Cardiac muscle cell (in vitro differentiated cells and primary cell): ENCODE results near the gene PTPRM. TPM values are rescaled to one million over a fixed set of nuclear protein-coding genes. Genes with fewer than 3 reads are reported as not detected.

ENCODE experiments used
- DNase-seq, 2 donors: peaks; one replicate each; pipeline versions ENCODE4 v3.0.0 to v3.0.0-alpha.2; 2010 to 2017; ENCODE audit warnings: low read depth in 1 of 2, low spot score in 1 of 2
- H3K27ac ChIP-seq: fragments of 200-600 bp; sonication (generic); 2 replicates; pipeline ENCODE4 v1.5.1; 2016
- H3K27me3 ChIP-seq: fragments of 200-600 bp; sonication (generic); 2 replicates; pipeline ENCODE4 v1.6.0; 2016; ENCODE audit warnings: control low read depth
- H3K36me3 ChIP-seq: fragments of 200-600 bp; sonication (generic); 2 replicates; pipeline ENCODE4 v1.5.1; 2016; ENCODE audit warnings: control low read depth
- H3K4me1 ChIP-seq: fragments of 200-600 bp; sonication (generic); 2 replicates; pipeline ENCODE4 v1.8.1; 2017; ENCODE audit warnings: low read depth, mild to moderate bottlenecking, mixed run types
- H3K4me3 ChIP-seq: fragments of 200-600 bp; sonication (generic); 2 replicates; pipeline ENCODE4 v1.5.1; 2016; ENCODE audit warnings: mild to moderate bottlenecking
- H3K9me3 ChIP-seq: fragments of 200-600 bp; sonication (generic); 2 replicates; pipeline ENCODE4 v1.5.1; 2017; ENCODE audit warnings: low read depth, mild to moderate bottlenecking, control low read depth
- polyA plus RNA-seq: library from polyadenylated mRNA; unstranded; fragments of >200 nt; fragmentation: Nextera tagmentation; extraction: Ambion mirVana; gene quantifications from 2 replicates; pipeline ENCODE4 v1.2.1, GENCODE V29; 2016
- total RNA-seq: library from RNA; depleted of rRNA; stranded (reverse); fragments of >200 nt; gene quantifications from 2 replicates; pipeline ENCODE4 v1.2.3, GENCODE V29; 2016
- TF ChIP-seq, protein P1 (sequence below): IDR thresholded peaks from 2 replicates; pipeline ENCODE4 v1.5.1; 2012; ENCODE audit warnings: low read depth, mild to moderate bottlenecking, low read length

PTPRM gene
- total and polyA plus RNA-seq, 2 experiments from 2014 or later = 26.5 to 48.8 TPM

- H3K36me3 ChIP-seq = no peaks in the 10 kb centered on the region
- H3K4me1 ChIP-seq = no peaks in the 10 kb centered on the region
- H3K27me3 ChIP-seq = no peaks in the 10 kb centered on the region
- H3K4me3 ChIP-seq = no peak overlapping the region
- no peak for DNase-seq
- no peak overlapping the region for H3K27ac ChIP-seq
- TF ChIP-seq, protein P1, sequence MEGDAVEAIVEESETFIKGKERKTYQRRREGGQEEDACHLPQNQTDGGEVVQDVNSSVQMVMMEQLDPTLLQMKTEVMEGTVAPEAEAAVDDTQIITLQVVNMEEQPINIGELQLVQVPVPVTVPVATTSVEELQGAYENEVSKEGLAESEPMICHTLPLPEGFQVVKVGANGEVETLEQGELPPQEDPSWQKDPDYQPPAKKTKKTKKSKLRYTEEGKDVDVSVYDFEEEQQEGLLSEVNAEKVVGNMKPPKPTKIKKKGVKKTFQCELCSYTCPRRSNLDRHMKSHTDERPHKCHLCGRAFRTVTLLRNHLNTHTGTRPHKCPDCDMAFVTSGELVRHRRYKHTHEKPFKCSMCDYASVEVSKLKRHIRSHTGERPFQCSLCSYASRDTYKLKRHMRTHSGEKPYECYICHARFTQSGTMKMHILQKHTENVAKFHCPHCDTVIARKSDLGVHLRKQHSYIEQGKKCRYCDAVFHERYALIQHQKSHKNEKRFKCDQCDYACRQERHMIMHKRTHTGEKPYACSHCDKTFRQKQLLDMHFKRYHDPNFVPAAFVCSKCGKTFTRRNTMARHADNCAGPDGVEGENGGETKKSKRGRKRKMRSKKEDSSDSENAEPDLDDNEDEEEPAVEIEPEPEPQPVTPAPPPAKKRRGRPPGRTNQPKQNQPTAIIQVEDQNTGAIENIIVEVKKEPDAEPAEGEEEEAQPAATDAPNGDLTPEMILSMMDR = no peak
- no peaks in the 10 kb centered on the region for H3K9me3 ChIP-seq
These were observed 217.1 kb downstream of the PTPRM start for GRCh38 chr18:7784171-7784570.

- H3K27ac ChIP-seq = no peak overlapping the region
- H3K9me3 ChIP-seq = no peaks in the 10 kb centered on the region
- no peaks in the 10 kb centered on the region for H3K27me3 ChIP-seq
- no peak for DNase-seq
- no peaks in the 10 kb centered on the region for H3K36me3 ChIP-seq
- no peak overlapping the region for H3K4me3 ChIP-seq
- TF ChIP-seq, protein P1 = no peak
- peaks cover 16% of the 10 kb centered on the region for H3K4me1 ChIP-seq
These were observed 219.5 kb downstream of the PTPRM start for GRCh38 chr18:7786569-7786968.

DNA sequence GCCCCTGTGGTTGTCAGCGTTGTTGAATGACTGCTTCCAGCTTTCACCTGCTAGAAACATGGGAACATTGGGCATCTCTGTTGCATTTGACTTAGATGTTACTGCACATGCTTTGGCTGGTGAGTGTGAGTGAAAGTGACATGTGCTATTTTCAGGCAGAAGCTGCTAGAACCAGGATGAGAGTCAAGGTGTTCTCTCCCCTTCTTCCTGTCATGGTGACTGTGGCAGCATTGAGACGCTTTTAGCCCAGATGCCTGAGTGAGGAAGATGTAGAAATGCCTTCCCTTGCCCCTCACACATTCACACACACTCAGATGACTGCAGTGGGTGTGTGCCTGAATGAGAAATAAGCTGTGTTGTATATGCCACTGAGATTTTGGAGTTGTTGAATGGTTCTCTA, 220.2 kb downstream of the PTPRM start:
- no peaks in the 10 kb centered on the region for H3K36me3 ChIP-seq
- no peak for DNase-seq

GRCh38 chr18:7789856-7790552, 222.9 kb downstream of the PTPRM start:
- TF ChIP-seq, protein P1 = peak; percentile 60
- Histone ChIP-seq H3K36me3 (no peaks in the 10 kb centered on the region), H3K4me3 (no peak overlapping the region), H3K9me3 (no peaks in the 10 kb centered on the region), H3K27ac (peak overlapping the region; percentile 70), H3K4me1 (peaks cover 16% of the 10 kb centered on the region), H3K27me3 (no peaks in the 10 kb centered on the region)
- peak; percentile 67 to 74 for DNase-seq

More for the DNA sequence above, 220.2 kb downstream of the PTPRM start:
- Histone ChIP-seq H3K9me3 (no peaks in the 10 kb centered on the region), H3K4me3 (no peak overlapping the region), H3K27ac (no peak overlapping the region), H3K4me1 (peaks cover 16% of the 10 kb centered on the region), H3K27me3 (no peaks in the 10 kb centered on the region)
- TF ChIP-seq, protein P1 = no peak

GRCh38 chr18:7793100-7793499, 226.0 kb downstream of the PTPRM start:
- Histone ChIP-seq H3K4me3 (no peak overlapping the region), H3K9me3 (no peaks in the 10 kb centered on the region), H3K27me3 (no peaks in the 10 kb centered on the region), H3K36me3 (no peaks in the 10 kb centered on the region), H3K4me1 (peaks cover 16% of the 10 kb centered on the region), H3K27ac (no peak overlapping the region)
- DNase-seq = no peak
- TF ChIP-seq, protein P1 = no peak
